Measurements from ENCODE around the gene B3GALNT2. TPM values are rescaled to one million over a fixed set of nuclear protein-coding genes. Genes with fewer than 3 reads are reported as not detected.
A peak's percentile ranks its signal among the peaks of the same experiment; 100 is the strongest.

Gene B3GALNT2
- polyA plus RNA-seq, 3 donors = 8.9 to 11.8 (median 10.4) TPM

GRCh38 chr1:235410467-235410866 is 93.8 kb downstream of the B3GALNT2 start:
- H3K4me1 ChIP-seq (ENCODE audit: control insufficient read depth in 1 of 2, insufficient read depth in 2 of 2, low read length in 2 of 2) = no peaks in the 10 kb centered on the region
- H3K79me2 ChIP-seq (ENCODE audit: insufficient read depth, low read length) = no peaks in the 10 kb centered on the region
- H3K9ac ChIP-seq (ENCODE audit: insufficient read depth, low read length, poor library complexity, severe bottlenecking) = no peak overlapping the region
- Mint-ChIP-seq H3K27ac (peak overlapping the region in 1 of 7 donors; percentile 4), H3K36me3 (peaks cover 7 to 8% of the 10 kb centered on the region in 2 donors), H3K9me3 (no peaks in the 10 kb centered on the region), H3K4me3 (no peak overlapping the region), H3K4me1 (peaks cover 5% of the 10 kb centered on the region), H3K27me3 (ENCODE audit: low read depth in 3 of 3) (no peaks in the 10 kb centered on the region)
- no peak overlapping the region for H3K27ac ChIP-seq (ENCODE audit: low read depth in 1 of 2, low read length in 2 of 2)
- 92% methylated on average over 1 of the region's 5 CpGs for WGBS (ENCODE audit: insufficient coverage)
- peaks cover 4 to 9% of the 10 kb centered on the region in 2 donors for H3K36me3 ChIP-seq (replicated peaks in 1 of 2; ENCODE audit: control insufficient read depth in 1 of 2, insufficient read depth in 2 of 2, low read length in 2 of 2)
- no peak for TF ChIP-seq CTCF (IDR thresholded peaks at IDR 0.05)
- no peaks in the 10 kb centered on the region for H4K20me1 ChIP-seq (ENCODE audit: insufficient read depth, low read length)
- H2AFZ ChIP-seq (ENCODE audit: insufficient read depth, low read depth, low read length, poor library complexity, severe bottlenecking) = no peak overlapping the region
- no peak overlapping the region for H3K4me2 ChIP-seq (replicated peaks; ENCODE audit: extremely low read depth, low read length, poor library complexity, severe bottlenecking)
- no peak overlapping the region for H3K4me3 ChIP-seq (replicated peaks in 1 of 3; ENCODE audit: low read depth in 2 of 3, low read length in 3 of 3)
- DNase-seq = no peak
- H3K27me3 ChIP-seq (ENCODE audit: control insufficient read depth in 2 of 2, insufficient read depth in 2 of 2, low read length in 2 of 2) = no peaks in the 10 kb centered on the region
- H3K9me3 ChIP-seq (replicated peaks in 1 of 2; ENCODE audit: control insufficient read depth in 1 of 2, insufficient read depth in 1 of 2, low read length in 2 of 2) = no peaks in the 10 kb centered on the region
- intact Hi-C loops (cut with micrococcal nuclease) = loop anchor here in 1 of 2 donors (10.0 kb wide), 2 partner anchors 306 to 926 kb away; no protein-coding TSS in a partner anchor

- no peaks in the 10 kb centered on the region for H3K9me3 Mint-ChIP-seq
- Histone ChIP-seq H3K4me1 (ENCODE audit: control insufficient read depth in 1 of 2, insufficient read depth in 2 of 2, low read length in 2 of 2) (no peaks in the 10 kb centered on the region), H3K27me3 (ENCODE audit: control insufficient read depth in 2 of 2, insufficient read depth in 2 of 2, low read length in 2 of 2) (no peaks in the 10 kb centered on the region), H4K20me1 (ENCODE audit: insufficient read depth, low read length) (no peaks in the 10 kb centered on the region), H3K9ac (ENCODE audit: insufficient read depth, low read length, poor library complexity, severe bottlenecking) (no peak overlapping the region), H3K4me3 (replicated peaks in 1 of 3; ENCODE audit: low read depth in 2 of 3, low read length in 3 of 3) (no peak overlapping the region), H3K79me2 (ENCODE audit: insufficient read depth, low read length) (no peaks in the 10 kb centered on the region), H3K36me3 (replicated peaks in 1 of 2; ENCODE audit: control insufficient read depth in 1 of 2, insufficient read depth in 2 of 2, low read length in 2 of 2) (peaks cover 0 to 1% of the 10 kb centered on the region in 2 donors), H3K9me3 (replicated peaks in 1 of 2; ENCODE audit: control insufficient read depth in 1 of 2, insufficient read depth in 1 of 2, low read length in 2 of 2) (no peaks in the 10 kb centered on the region), H3K27ac (ENCODE audit: low read depth in 1 of 2, low read length in 2 of 2) (no peak overlapping the region), H2AFZ (ENCODE audit: insufficient read depth, low read depth, low read length, poor library complexity, severe bottlenecking) (no peak overlapping the region), H3K4me2 (replicated peaks; ENCODE audit: extremely low read depth, low read length, poor library complexity, severe bottlenecking) (no peak overlapping the region)
- intact Hi-C loops (cut with micrococcal nuclease) = no loop called here
- peaks cover 5% of the 10 kb centered on the region for H3K4me1 Mint-ChIP-seq
- no peak overlapping the region for H3K4me3 Mint-ChIP-seq
- peak overlapping the region in 3 of 7 donors; percentile 5 to 15 (median 6) for H3K27ac Mint-ChIP-seq
- no CpG with 5 or more reads among the region's 7 CpGs for WGBS (ENCODE audit: insufficient coverage)
- H3K36me3 Mint-ChIP-seq = peaks cover 2 to 8% of the 10 kb centered on the region in 2 donors
- no peak for DNase-seq
- TF ChIP-seq CTCF (IDR thresholded peaks at IDR 0.05) = no peak
- H3K27me3 Mint-ChIP-seq (ENCODE audit: low read depth in 3 of 3) = no peaks in the 10 kb centered on the region
Measured at GRCh38 chr1:235409042-235409820, 95.0 kb downstream of the B3GALNT2 start.

All from CD14-positive monocyte (primary cell).